ENCODE measurements around the gene PARD3B. TPM values are rescaled to one million over a fixed set of nuclear protein-coding genes. Genes with fewer than 3 reads are reported as not detected.

The PARD3B gene
- total RNA-seq, 2 donors from 2014 or later, result 15.0 to 17.8 TPM

GRCh38 chr2:204877691-204878090 lies 332.4 kb downstream of the PARD3B start:
- Histone ChIP-seq H3K4me1 (no peaks in the 10 kb centered on the region), H3K4me3 (no peak overlapping the region), H3K9me3 (no peaks in the 10 kb centered on the region), H3K27ac (no peak overlapping the region), H3K36me3 (replicated peaks in 1 of 2; ENCODE audit: insufficient read depth in 1 of 2, low read depth in 2 of 2) (no peaks in the 10 kb centered on the region), H3K27me3 (no peaks in the 10 kb centered on the region)
- TF ChIP-seq POLR2A (IDR thresholded peaks at IDR 0.05) (no peak), CTCF (IDR thresholded peaks at IDR 0.05) (no peak)
- DNase-seq (no peak), ATAC-seq (no peak)
- intact Hi-C loops (cut with DNase I), result no loop called here

GRCh38 chr2:204880928-204881327 lies 335.7 kb downstream of the PARD3B start:
- intact Hi-C loops (cut with DNase I), result no loop called here
- no peaks in the 10 kb centered on the region for H3K27me3 ChIP-seq
- WGBS, 2 donors, result 93 to 95% methylated on average over 3 of the region's 3 CpGs
- TF ChIP-seq CTCF (IDR thresholded peaks at IDR 0.05), result no peak
- no peak for TF ChIP-seq POLR2A (IDR thresholded peaks at IDR 0.05)
- no peak overlapping the region for H3K27ac ChIP-seq
- no peaks in the 10 kb centered on the region for H3K36me3 ChIP-seq (replicated peaks in 1 of 2; ENCODE audit: insufficient read depth in 1 of 2, low read depth in 2 of 2)
- DNase-seq (no peak), ATAC-seq (no peak)
- H3K4me3 ChIP-seq, result no peak overlapping the region
- no peaks in the 10 kb centered on the region for H3K4me1 ChIP-seq
- H3K9me3 ChIP-seq, result no peaks in the 10 kb centered on the region

GRCh38 chr2:204881655-204882054 lies 336.4 kb downstream of the PARD3B start:
- ATAC-seq (no peak), DNase-seq (no peak)
- no peak overlapping the region for H3K27ac ChIP-seq
- no peaks in the 10 kb centered on the region for H3K9me3 ChIP-seq
- TF ChIP-seq CTCF (IDR thresholded peaks at IDR 0.05) (no peak), POLR2A (IDR thresholded peaks at IDR 0.05) (no peak)
- no peak overlapping the region for H3K4me3 ChIP-seq
- H3K36me3 ChIP-seq (replicated peaks in 1 of 2; ENCODE audit: insufficient read depth in 1 of 2, low read depth in 2 of 2), result no peaks in the 10 kb centered on the region
- no peaks in the 10 kb centered on the region for H3K27me3 ChIP-seq
- 79 to 81% methylated on average over 4 of the region's 4 CpGs for WGBS, 2 donors
- intact Hi-C loops (cut with DNase I), result no loop called here
- H3K4me1 ChIP-seq, result no peaks in the 10 kb centered on the region

- Histone ChIP-seq H3K4me1 (no peaks in the 10 kb centered on the region), H3K4me3 (no peak overlapping the region), H3K27me3 (no peaks in the 10 kb centered on the region), H3K36me3 (replicated peaks in 1 of 2; ENCODE audit: insufficient read depth in 1 of 2, low read depth in 2 of 2) (no peaks in the 10 kb centered on the region), H3K27ac (no peak overlapping the region), H3K9me3 (no peaks in the 10 kb centered on the region)
- intact Hi-C loops (cut with DNase I), result no loop called here
- WGBS, 2 donors, result 51 to 71% methylated on average over 2 of the region's 2 CpGs
- DNase-seq (no peak), ATAC-seq (no peak)
- TF ChIP-seq POLR2A (IDR thresholded peaks at IDR 0.05) (no peak), CTCF (IDR thresholded peaks at IDR 0.05) (no peak)
These were observed 340.5 kb downstream of the PARD3B start for GRCh38 chr2:204885747-204886146.

- Histone ChIP-seq H3K9me3 (no peaks in the 10 kb centered on the region), H3K4me1 (no peaks in the 10 kb centered on the region), H3K27ac (no peak overlapping the region), H3K27me3 (no peaks in the 10 kb centered on the region), H3K36me3 (replicated peaks in 1 of 2; ENCODE audit: insufficient read depth in 1 of 2, low read depth in 2 of 2) (no peaks in the 10 kb centered on the region), H3K4me3 (no peak overlapping the region)
- no peak for ATAC-seq
- no peak for DNase-seq
- TF ChIP-seq CTCF (IDR thresholded peaks at IDR 0.05) (no peak), POLR2A (IDR thresholded peaks at IDR 0.05) (no peak)
- WGBS, 2 donors, result 49 to 54% methylated on average over 1 of the region's 1 CpG
- intact Hi-C loops (cut with DNase I), result no loop called here
These were observed 341.4 kb downstream of the PARD3B start for GRCh38 chr2:204886713-204887112.
